IPS-18c (cell line): ENCODE data around the gene EPHB1.
"Not testable (repeated sequence)": the region's sequence is repeated elsewhere in the genome, so short reads cannot be mapped to it uniquely, and the experiment has no call there.

Experiments used
- H3K4me3 ChIP-seq: 2 replicates; pipeline ENCODE4 v1.7.0; 2013; ENCODE audit warnings: low read depth, mild to moderate bottlenecking, low read length, moderate library complexity; ENCODE audit not compliant: insufficient read depth
- H3K9me3 ChIP-seq: one replicate; pipeline ENCODE4 v1.6.1; 2013; ENCODE audit warnings: mild to moderate bottlenecking, low read length, moderate library complexity; ENCODE audit not compliant: control insufficient read depth, insufficient read depth

EPHB1 gene

DNA sequence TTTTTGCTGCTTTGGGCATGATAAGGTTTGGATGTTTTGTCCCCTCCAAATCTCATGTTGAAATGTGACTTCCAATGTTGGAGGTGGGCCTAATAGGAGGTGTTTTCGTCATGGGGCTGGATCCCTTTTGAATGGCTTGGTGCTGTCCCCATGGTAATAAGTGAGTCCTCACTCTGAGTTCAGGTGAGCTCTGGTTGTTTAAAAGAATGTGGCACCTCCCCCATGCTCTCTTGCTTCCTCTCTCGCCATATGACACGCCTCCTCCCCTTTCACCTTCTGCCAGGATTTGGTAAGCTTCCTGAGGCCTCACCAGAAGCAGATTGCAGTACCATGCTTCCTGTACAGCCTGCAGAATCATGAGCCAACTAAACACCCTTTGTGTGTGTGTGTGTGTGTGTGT is 255.5 kb downstream of the EPHB1 start:
- Histone ChIP-seq H3K4me3 (no peak overlapping the region), H3K9me3 (no peaks in the 10 kb centered on the region)

- Histone ChIP-seq H3K4me3 (no peak overlapping the region), H3K9me3 (no peaks in the 10 kb centered on the region)
Observed at GRCh38 chr3:135051409-135051973, 256.4 kb downstream of the EPHB1 start.

GRCh38 chr3:135055449-135055848 is 260.4 kb downstream of the EPHB1 start:
- H3K9me3 ChIP-seq: no peaks in the 10 kb centered on the region
- no peak overlapping the region for H3K4me3 ChIP-seq

DNA sequence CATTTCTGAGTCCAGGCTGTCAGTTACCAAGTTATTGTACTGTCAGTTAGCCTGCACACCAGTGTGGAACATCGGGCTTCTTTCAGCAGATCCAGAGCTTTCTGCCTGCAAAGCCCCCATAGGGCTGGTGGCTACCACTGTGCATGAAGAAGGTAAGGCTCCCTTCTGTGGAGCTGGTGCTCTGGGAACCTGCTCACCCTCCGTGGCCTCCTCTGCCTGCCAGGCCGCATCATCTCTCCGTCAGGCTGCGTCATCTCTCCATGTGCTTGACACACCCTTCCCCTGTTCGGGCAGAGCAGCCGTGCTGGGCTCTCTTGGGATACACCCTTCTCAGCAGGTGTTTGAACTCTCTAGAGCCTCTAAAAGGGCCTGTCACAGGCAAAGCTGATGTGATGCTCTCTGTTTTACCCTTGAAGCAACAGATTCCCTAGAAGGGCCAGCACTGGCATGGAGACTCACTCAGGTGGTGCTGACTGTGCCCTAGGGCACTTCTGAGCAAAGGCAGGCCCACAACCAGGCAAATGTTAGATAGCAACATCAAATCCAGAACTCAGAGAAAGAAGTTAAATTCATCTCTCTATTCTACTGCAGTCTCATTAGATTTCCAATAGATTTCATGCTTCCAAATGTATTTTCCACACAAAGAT is 261.1 kb downstream of the EPHB1 start:
- Histone ChIP-seq H3K4me3 (no peak overlapping the region), H3K9me3 (no peaks in the 10 kb centered on the region)

DNA sequence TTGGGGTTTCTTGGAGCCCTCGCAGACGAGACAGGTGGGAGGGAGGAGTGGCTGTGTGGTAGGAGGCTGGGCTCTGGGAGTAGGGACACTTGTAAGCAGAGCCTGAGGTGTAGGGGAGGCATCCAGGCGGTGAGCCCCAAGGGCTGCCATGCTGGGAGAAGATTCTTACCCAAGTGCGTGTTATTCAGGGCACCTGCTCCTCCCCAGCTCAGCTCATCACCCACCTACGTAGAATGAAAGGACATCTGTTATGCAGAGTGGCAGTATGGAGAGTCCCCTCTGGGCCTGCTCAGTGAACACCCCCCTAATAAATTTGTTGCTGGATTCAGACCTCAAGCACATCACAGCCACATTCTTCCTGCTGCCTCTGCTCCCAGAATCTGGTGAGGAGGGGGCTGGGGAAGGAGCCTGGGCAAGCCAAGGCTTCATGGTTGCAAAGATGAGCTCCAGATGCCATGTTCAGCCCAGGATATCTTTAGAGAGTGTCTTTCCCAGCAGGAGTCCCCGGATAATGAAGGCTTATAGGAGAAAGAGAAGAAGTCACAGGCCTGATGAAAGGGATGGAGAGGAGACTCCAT is 261.8 kb downstream of the EPHB1 start:
- H3K9me3 ChIP-seq: no peaks in the 10 kb centered on the region
- H3K4me3 ChIP-seq: no peak overlapping the region

DNA sequence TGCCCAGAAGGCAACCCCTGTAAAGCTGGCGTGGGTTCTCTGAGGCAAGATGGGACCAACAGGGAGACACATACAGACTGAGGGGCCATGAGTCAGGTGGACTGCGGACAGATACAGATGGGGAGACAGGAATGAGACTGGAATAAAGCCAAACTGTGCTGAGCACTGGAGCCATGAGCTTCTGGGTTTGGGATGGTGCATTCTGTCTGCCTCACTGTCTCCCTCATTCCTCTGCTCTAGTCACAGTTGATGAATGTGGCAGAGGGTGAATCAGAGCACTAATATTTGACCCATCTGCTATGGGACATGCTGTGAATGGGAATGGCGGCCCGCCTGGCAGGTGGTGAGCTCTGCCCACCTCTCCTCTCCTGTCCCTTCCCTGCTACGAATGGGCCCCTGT is 262.9 kb downstream of the EPHB1 start:
- no peaks in the 10 kb centered on the region for H3K9me3 ChIP-seq
- H3K4me3 ChIP-seq: no peak overlapping the region

DNA sequence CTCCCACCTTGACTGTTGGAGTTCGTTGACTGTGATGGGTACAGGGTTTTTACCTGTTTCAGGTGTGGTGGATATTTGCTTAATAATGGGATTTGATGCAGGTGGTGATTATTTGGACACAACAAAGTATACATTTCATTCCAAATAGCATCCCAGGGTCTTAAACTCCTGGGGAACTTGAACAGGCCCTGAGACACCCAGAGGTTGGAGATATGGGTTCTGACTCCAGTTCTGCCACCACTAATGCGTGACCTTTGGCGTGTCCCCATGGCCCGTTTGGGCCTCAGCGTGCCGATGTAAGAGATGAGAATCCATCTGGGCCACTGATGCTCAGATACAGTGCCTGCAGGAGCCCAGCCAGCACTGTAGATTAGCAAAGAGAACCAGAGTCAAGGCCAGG is 264.5 kb downstream of the EPHB1 start:
- H3K4me3 ChIP-seq: no peak overlapping the region
- no peaks in the 10 kb centered on the region for H3K9me3 ChIP-seq

DNA sequence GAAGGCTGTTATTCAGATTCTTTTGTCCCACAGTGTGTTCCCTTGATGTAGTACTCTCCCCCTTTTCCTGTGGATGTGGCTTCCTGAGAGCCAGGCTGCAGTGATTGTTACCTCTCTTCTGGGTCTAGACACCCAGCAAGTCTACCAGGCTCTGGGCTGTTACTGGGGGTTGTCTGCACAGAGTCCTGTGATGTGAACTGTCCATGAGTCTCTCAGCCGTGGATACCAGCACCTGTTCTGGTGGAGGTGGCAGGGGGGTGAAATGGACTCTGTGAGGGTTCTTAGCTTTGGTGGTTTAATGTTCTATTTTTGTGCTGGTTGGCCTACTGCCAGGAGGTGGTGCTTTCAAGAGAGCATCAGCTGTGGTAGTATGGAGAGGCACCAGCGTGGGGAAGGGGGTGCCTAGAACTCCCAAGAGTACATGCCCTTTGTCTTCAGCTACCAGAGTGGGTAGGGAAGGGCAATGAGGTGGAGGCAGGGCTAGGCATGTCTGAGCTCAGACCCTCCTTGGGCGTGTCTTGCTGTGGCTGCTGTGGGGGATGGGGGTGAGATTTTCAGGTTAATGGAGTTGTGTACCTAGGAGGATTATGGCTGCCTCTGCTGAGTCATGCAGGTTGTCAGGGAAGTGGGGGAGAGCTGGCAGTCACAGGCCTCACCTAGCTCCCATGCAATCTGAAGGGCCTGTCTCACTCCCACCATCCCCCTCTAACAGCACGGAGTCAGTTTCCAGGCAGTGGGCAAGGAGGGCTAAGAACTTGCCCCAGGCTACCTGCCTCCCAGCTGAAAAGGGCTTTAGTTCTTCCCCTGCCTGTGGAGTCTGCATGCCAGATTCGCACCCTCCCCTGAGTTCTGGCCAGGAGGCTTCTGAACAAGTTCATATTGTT is 272.0 kb downstream of the EPHB1 start:
- not testable (repeated sequence) for H3K4me3 ChIP-seq
- H3K9me3 ChIP-seq: peaks cover 10% of the 10 kb centered on the region

DNA sequence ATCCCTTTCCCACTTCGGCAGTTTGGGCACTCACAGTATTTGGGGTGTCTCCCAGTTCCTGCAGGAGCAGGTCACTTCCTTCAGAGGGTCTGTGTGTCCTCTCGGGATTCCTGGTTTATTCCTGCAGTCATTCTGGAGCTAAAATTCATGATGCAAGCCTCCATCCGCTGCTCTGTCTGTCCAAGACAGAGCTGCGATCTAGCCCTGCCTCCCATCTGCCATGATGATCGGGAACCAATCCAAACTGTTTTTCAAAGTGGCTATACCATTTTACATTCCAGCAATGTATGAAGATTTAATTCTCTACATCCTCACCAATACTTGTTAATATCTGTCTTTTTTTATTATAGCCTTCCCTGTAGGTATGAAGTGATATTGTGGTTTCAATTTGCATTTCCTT is 273.0 kb downstream of the EPHB1 start:
- Histone ChIP-seq H3K4me3 (no peak overlapping the region), H3K9me3 (peaks cover 10% of the 10 kb centered on the region)

- Histone ChIP-seq H3K9me3 (peaks cover 10% of the 10 kb centered on the region), H3K4me3 (no peak overlapping the region)
Observed at GRCh38 chr3:135069406-135069805, 274.3 kb downstream of the EPHB1 start.

- Histone ChIP-seq H3K9me3 (peaks cover 13% of the 10 kb centered on the region), H3K4me3 (no peak overlapping the region)
Observed at GRCh38 chr3:135071483-135071882, 276.4 kb downstream of the EPHB1 start.

- H3K9me3 ChIP-seq: peaks cover 10% of the 10 kb centered on the region
- no peak overlapping the region for H3K4me3 ChIP-seq
Observed at GRCh38 chr3:135072431-135072830, 277.4 kb downstream of the EPHB1 start.

GRCh38 chr3:135075157-135075556 is 280.1 kb downstream of the EPHB1 start:
- no peak overlapping the region for H3K4me3 ChIP-seq

DNA sequence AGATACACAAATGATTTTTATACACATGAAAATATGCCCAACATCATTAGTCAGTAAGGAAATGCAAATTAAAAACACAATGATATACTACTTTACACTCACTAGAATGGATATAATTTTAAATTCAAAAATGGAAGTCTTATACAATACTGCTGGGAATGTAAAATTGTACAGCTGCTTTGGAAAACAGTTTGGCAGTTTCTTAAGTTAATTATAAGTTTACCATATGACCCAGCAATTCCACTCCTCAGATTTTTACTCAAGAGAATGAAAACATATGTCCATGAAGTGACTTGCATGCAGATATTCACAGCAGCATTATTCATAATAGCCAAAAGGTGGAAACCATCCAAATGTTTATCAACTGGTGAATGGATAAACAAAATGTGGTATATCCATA is 281.3 kb downstream of the EPHB1 start:
- Histone ChIP-seq H3K4me3 (no peak overlapping the region), H3K9me3 (peaks cover 5% of the 10 kb centered on the region)

More at GRCh38 chr3:135075157-135075556, 280.1 kb downstream of the EPHB1 start:
- H3K9me3 ChIP-seq: peaks cover 2% of the 10 kb centered on the region

DNA sequence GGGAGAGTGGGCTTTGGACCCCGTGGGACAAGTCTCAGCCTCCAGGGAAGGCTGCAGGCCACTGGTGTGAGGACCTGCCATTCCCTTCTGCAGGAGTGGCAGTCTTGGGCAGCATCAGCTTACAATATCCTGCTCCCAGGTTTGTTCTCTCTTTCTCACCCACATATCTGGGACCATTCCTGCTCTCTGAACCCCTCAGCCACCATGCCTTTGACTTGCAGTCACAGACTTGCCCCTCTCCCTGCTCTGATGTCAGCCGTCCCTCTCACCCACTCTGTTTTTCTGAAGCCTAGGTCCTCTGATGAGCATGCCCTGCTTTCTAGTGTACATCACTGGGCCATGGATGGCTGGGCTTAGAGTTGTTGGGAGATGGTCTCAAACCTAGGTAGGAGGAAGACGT is 282.1 kb downstream of the EPHB1 start:
- Histone ChIP-seq H3K9me3 (peaks cover 5% of the 10 kb centered on the region), H3K4me3 (no peak overlapping the region)

GRCh38 chr3:135078283-135078682 is 283.2 kb downstream of the EPHB1 start:
- Histone ChIP-seq H3K4me3 (no peak overlapping the region), H3K9me3 (peaks cover 5% of the 10 kb centered on the region)

DNA sequence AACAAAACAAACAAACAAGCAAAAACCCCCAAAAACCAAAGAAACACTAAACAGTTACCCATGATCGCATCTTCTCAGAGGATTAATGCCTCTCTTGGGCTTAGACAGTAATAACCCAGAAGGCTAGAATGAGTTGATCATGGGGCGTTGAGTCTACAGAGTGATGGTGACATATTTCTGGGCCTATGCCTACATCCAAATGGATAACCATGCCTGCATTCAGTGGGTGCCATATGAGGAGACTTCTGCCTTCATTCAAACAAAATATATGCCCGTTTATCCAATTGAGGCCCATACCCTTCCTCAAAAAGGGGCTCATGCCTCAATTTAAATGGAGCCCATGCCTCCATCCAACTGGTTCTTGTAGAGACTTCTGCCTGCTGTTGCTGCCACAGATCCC is 284.0 kb downstream of the EPHB1 start:
- Histone ChIP-seq H3K4me3 (no peak overlapping the region), H3K9me3 (peaks cover 5% of the 10 kb centered on the region)

GRCh38 chr3:135081451-135081850 is 286.4 kb downstream of the EPHB1 start:
- Histone ChIP-seq H3K4me3 (no peak overlapping the region), H3K9me3 (peaks cover 2% of the 10 kb centered on the region)
